SU-DHL-6 (cell line): Measurements from ENCODE around the gene DCLK1.

ENCODE experiments used
- EZH2phosphoT487 ChIP-seq: fragments of 200-600 bp; sonication (generic), shearing (Covaris generic); conservative IDR thresholded peaks from 2 replicates; pipeline ENCODE4 v1.6.1; 2018; ENCODE audit warnings: mild to moderate bottlenecking, antibody characterized with exemption, low read length, moderate library complexity, mixed read lengths
- TF ChIP-seq, protein P1 (sequence below): fragments of 200-600 bp; sonication (generic); IDR thresholded peaks from one replicate; pipeline ENCODE4 v1.5.1; 2017; ENCODE audit warnings: antibody characterized with exemption, mild to moderate bottlenecking, low read length, moderate library complexity; ENCODE audit not compliant: insufficient read depth, poor library complexity, severe bottlenecking

DNA sequence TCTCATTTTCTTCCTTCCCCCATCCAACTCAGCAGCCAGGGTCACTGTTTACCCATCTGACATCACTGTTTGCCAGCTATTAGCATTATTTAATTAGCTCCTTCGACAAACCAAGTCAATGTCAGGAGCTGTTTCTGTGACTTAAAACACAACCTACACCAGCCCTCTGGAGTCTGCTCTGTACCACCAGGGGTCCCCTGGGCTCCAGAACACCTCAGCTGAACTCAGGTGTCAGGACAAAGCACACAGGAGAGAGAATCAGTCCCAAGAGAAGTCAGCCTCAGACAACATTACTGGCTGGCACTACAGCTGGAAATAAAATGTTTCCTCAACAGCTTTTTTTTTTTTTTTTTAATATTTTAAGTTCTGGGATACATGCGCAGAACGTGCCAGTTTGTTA lies 45.1 kb downstream of the DCLK1 start:
- TF ChIP-seq, protein P1, sequence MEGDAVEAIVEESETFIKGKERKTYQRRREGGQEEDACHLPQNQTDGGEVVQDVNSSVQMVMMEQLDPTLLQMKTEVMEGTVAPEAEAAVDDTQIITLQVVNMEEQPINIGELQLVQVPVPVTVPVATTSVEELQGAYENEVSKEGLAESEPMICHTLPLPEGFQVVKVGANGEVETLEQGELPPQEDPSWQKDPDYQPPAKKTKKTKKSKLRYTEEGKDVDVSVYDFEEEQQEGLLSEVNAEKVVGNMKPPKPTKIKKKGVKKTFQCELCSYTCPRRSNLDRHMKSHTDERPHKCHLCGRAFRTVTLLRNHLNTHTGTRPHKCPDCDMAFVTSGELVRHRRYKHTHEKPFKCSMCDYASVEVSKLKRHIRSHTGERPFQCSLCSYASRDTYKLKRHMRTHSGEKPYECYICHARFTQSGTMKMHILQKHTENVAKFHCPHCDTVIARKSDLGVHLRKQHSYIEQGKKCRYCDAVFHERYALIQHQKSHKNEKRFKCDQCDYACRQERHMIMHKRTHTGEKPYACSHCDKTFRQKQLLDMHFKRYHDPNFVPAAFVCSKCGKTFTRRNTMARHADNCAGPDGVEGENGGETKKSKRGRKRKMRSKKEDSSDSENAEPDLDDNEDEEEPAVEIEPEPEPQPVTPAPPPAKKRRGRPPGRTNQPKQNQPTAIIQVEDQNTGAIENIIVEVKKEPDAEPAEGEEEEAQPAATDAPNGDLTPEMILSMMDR, result no peak
- no peak for TF ChIP-seq EZH2phosphoT487
